HG03108 (cell line): Measurements from ENCODE around the gene TMEM240.
A peak's percentile ranks its signal among the peaks of the same experiment; 100 is the strongest.
"Not testable (repeated sequence)": the region's sequence is repeated elsewhere in the genome, so short reads cannot be mapped to it uniquely, and the experiment has no call there.

Experiments used
- ATAC-seq: cut with Tn5 transposase; IDR thresholded peaks from one replicate; pipeline ENCODE4 v1.9.1; 2021; ENCODE audit warnings: moderate library complexity; ENCODE audit not compliant: unreplicated experiment

The TMEM240 gene

GRCh38 chr1:1527092-1527816 lies 13.2 kb downstream of the TMEM240 start:
- ATAC-seq = no peak

GRCh38 chr1:1526476-1526875 lies 13.9 kb downstream of the TMEM240 start:
- not testable (repeated sequence) for ATAC-seq

GRCh38 chr1:1524750-1525383 lies 15.6 kb downstream of the TMEM240 start:
- ATAC-seq = not testable (repeated sequence)

GRCh38 chr1:1523651-1524050 lies 16.8 kb downstream of the TMEM240 start:
- ATAC-seq = not testable (repeated sequence)

GRCh38 chr1:1523226-1523625 lies 17.2 kb downstream of the TMEM240 start:
- not testable (repeated sequence) for ATAC-seq

- ATAC-seq = not testable (repeated sequence)
Measured at GRCh38 chr1:1522536-1522935, 17.9 kb downstream of the TMEM240 start.

GRCh38 chr1:1521331-1521730 lies 19.1 kb downstream of the TMEM240 start:
- ATAC-seq = no peak

GRCh38 chr1:1519805-1520505 lies 20.5 kb downstream of the TMEM240 start:
- not testable (repeated sequence) for ATAC-seq

- not testable (repeated sequence) for ATAC-seq
Measured at GRCh38 chr1:1518621-1519007, 21.8 kb downstream of the TMEM240 start.

- ATAC-seq = no peak
Measured at GRCh38 chr1:1517973-1518620, 22.3 kb downstream of the TMEM240 start.

- ATAC-seq = not testable (repeated sequence)
Measured at GRCh38 chr1:1516923-1517322, 23.5 kb downstream of the TMEM240 start.

GRCh38 chr1:1514376-1514775 lies 26.0 kb downstream of the TMEM240 start:
- not testable (repeated sequence) for ATAC-seq

GRCh38 chr1:1513675-1514074 lies 26.7 kb downstream of the TMEM240 start:
- ATAC-seq = not testable (repeated sequence)

- not testable (repeated sequence) for ATAC-seq
Measured at GRCh38 chr1:1512425-1512824, 28.0 kb downstream of the TMEM240 start.

GRCh38 chr1:1511533-1512285 lies 28.7 kb downstream of the TMEM240 start, which contains the start of gene ATAD3A:
ATAD3A (plus strand) TSS chr1:1512162; CDS start chr1:1512269, 107 bp downstream.
- peak; percentile 76 for ATAC-seq

GRCh38 chr1:1510912-1511532 lies 29.4 kb downstream of the TMEM240 start:
- no peak for ATAC-seq

- ATAC-seq = not testable (repeated sequence)
Measured at GRCh38 chr1:1509465-1509850, 31.0 kb downstream of the TMEM240 start.

GRCh38 chr1:1508775-1509464 lies 31.5 kb downstream of the TMEM240 start:
- ATAC-seq = not testable (repeated sequence)

GRCh38 chr1:1507305-1507704 lies 33.1 kb downstream of the TMEM240 start:
- no peak for ATAC-seq
